HG02973 (cell line): Measurements from ENCODE around the gene ZNF438.
A peak's percentile ranks its signal among the peaks of the same experiment; 100 is the strongest.
"Not testable (repeated sequence)": the region's sequence is repeated elsewhere in the genome, so short reads cannot be mapped to it uniquely, and the experiment has no call there.

ENCODE experiments used
- ATAC-seq: cut with Tn5 transposase; IDR thresholded peaks from one replicate; pipeline ENCODE4 v1.9.1; 2021; ENCODE audit warnings: moderate library complexity; ENCODE audit not compliant: unreplicated experiment

Gene ZNF438

GRCh38 chr10:31031558-31032257 is at the start of gene ZNF438:
ZNF438 (minus strand) TSS chr10:31031865; CDS start chr10:30877034, 154,831 bp downstream.
- peak; percentile 85 for ATAC-seq

- no peak for ATAC-seq
Measured at GRCh38 chr10:31076610-31076988, 44.9 kb upstream of the ZNF438 start.

DNA sequence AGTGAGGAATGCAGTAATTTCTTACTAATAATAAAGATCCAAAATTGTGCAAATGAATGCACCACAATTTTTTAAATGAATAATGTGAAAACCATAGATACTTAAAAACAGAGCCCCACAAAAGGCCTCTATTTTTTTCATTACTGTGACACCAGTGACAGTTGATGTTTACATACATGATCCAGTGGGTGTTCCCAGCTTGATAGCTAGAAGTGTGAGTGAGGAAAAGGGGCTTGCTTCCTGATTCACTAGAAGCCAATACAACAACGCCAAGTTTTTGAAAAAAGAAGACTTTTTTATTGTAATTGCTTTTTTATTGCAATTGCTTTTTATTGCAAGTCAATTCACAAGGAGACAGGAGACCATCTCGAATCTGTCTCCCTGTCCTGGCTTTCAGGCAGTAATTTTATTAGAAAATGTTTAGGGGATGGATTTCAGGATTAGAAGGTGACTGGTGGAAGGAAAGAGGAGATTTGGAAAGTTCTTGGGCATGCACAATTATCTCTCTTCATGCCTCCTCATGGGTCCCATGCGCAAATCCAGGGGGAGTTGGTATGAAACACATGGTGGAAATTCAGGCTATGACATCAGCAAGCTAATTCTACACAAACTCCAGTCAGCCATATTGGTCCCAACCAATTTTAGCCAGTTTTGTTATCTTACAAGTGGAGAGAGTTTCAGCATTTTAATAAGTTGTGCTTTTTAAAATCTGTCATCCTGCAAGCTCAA is 44.4 kb upstream of the ZNF438 start:
- ATAC-seq = no peak

DNA sequence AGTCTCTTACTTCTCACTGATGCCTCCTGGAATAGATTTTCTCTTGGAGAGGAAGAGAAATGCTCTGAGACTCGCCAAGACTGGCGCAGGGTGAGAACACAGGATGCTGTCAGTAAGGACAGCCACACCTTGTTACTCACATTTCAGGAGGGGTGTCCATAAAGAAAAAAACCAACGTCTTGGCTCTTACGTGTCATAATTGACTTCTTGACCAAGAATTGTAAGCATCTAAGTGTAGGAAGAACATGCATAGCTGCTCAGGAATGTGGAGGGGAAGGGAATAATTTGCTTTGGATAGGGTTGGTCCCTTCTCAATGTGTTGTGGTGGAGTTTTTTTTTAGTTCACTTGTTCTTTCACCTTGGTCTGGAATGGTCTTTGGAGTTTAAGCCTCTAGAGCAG is 43.8 kb upstream of the ZNF438 start:
- no peak for ATAC-seq

DNA sequence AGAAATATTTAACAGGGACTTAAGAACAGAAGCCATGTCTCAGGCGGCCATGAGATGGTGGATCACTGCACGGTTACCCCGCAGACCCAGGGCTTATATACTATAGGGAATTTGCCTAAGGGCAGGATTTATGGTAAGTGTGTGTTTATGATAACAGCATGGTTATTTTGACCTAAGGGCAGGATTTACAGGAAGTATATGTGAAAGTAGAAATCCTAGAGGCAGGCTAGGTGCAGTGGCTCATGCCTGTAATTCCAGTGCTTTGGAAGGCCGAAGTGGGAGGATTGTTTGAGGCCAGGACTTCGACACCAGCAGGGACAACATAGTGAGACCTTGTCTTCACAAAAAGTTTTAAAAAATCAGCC is 43.0 kb upstream of the ZNF438 start:
- no peak for ATAC-seq

DNA sequence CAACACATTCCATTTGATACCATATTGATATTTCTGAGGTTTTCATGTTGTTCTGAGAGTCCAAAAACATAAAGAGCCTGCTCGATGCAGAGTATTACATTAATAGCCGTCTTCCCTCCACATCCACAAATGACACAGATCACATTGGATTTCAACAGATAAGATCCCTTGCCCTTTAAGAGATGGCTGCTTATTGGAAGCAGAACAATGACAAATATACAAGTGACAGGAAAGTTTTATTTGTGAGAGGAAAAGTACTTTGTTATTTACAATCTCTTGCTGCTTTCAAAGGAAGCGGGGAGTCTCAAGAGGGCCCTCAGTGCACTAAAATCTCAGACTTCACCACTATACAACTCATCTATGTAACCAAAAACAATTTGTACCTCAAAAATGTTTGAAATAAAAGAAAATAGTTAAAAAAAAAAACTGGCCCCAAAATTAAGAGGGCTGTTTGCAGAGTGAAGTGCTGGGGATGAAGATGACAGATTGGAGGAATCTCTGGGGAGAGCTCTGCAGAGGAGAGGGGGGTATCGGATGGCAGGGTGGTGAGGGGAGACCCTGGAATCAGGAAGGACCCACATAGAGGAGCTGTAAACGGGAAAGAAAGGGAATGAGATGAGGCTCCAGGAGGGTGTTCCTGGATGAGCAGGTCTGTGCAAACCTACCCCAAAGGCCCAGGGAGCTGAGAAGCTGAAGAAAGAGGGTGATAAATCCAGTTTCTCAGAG is 42.5 kb upstream of the ZNF438 start:
- no peak for ATAC-seq

DNA sequence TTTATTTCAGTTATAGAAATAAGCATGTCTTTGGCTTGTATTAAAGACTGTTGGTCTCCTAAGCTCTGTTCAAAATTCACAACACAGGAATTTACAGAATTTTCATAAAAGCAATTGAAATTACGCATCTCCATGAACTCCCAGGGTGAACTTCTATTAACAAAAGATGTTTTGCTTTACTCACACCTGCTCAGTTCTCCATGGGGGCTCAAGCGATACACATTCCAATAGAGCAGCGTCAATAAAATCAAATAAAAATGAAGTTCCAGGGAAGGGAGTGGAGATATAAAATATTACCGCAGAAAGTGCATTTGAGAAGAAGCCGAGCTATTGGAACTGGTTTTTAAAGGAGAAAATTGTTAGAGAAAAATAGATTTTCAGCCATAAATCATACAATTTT is 41.5 kb upstream of the ZNF438 start:
- no peak for ATAC-seq

DNA sequence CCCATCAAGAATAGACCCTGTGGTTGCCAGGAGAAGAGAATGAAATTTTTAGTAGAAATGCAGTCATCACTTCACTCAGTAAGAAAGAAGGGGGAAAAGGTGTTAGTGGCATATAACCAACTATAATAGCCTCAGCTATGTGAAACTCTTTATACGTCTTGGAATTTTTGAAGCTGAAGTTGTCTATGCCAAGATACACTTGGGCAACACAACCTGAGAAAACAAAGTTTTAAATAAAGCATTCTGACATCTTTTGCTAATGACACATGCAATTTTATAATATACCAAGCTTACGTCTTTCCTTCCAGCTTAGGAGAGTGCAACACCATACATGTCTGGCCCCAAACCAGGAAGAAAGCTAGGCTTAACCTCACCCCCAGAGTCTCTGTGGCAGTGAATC is 40.8 kb upstream of the ZNF438 start:
- no peak for ATAC-seq

DNA sequence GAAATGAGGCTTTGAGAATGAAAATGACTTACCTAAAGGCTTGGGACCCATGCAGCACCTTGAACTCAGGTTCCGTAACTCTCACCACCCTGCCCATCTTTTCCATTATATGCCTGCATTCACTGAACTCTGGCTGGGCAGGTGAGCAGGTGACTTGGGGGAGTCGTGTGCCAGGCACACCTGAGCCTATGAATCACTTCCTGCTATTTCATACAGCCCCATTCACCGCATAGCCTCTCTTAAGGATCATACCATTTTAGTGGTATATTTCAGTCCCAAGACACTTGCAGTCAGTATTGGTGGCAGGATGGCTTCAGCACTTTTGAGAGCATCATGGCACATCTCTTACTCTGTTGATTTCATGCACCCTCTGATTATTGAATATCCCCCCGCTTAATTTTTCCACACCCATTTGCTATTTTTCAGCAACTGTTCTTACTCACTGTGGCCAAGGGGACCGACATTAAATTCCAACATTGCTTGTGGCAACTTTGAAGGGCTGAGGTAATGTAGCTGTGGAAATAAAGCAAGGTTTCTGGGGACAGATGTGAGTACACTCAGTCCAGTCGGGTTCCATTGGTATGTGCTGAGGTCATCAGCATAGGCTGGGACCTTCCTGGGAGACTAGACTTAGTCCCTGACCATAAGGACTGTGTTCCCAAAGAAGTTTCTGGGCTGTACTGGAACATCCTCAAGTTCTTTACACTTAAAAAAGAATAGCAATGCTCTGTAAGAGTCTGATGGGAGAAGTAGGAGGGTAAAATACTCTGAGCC is 39.8 kb upstream of the ZNF438 start:
- no peak for ATAC-seq

- ATAC-seq = no peak
Measured at GRCh38 chr10:31070691-31071090, 39.0 kb upstream of the ZNF438 start.

DNA sequence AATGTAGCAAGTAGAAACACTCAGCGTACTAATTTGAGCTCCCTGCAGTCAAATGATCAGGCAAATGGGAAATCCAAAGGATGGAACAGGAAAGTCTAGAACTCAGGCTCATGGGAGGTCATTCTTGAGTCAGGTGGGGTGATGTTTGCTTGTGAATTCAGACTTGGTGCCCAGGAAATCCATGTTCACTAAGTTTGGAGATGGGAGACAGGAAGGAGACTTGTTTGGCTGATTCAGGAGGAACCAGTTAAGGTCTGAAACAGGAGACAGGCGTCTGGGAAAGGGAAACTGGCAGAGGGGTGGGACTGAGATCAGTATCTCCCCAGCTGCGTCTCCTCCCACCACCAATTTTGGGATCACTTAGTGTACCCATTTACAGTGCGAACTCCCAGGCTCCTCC is 38.4 kb upstream of the ZNF438 start:
- ATAC-seq = no peak

DNA sequence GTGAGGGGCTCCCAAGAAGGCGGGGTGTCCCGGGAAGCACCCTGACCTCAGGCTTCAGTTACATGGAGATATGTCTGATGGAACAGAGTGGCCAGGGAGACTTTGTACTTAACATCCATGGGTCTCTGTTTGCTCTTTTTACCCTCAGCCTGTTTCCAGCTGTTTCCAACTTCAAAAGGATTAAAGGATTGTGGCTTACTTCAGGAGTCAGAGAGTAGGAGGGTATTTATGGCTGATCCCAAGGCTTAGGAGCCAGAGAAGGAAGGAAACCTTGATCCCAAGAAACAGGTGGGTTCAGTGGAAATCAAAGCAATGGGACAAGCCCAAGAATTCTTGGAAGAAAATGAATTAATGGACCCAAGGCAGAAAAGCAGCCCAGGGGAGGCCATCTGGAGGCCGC is 37.7 kb upstream of the ZNF438 start:
- no peak for ATAC-seq

- no peak for ATAC-seq
Measured at GRCh38 chr10:31064348-31064747, 32.7 kb upstream of the ZNF438 start.

GRCh38 chr10:31063841-31064240 is 32.2 kb upstream of the ZNF438 start:
- no peak for ATAC-seq

GRCh38 chr10:31062856-31063255 is 31.2 kb upstream of the ZNF438 start:
- ATAC-seq = no peak

DNA sequence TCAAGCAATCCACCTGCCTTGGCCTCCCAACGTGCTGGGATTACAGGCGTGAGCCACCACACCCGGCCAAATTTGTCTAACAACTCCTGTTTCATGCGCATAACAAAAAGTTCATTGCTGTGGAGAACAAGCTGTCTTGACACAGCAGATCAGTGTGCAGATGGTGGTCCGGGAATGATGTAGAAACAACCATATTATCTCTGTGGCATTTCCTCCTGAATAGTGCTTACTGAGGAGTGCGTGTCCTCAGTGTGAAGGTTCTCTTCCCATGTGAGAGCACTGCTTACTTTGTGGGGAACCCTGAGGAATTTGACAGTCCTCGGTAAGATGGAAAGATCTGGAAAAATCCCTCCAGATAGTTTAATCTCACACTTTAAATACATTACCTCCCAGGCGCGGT is 30.3 kb upstream of the ZNF438 start:
- ATAC-seq = no peak

DNA sequence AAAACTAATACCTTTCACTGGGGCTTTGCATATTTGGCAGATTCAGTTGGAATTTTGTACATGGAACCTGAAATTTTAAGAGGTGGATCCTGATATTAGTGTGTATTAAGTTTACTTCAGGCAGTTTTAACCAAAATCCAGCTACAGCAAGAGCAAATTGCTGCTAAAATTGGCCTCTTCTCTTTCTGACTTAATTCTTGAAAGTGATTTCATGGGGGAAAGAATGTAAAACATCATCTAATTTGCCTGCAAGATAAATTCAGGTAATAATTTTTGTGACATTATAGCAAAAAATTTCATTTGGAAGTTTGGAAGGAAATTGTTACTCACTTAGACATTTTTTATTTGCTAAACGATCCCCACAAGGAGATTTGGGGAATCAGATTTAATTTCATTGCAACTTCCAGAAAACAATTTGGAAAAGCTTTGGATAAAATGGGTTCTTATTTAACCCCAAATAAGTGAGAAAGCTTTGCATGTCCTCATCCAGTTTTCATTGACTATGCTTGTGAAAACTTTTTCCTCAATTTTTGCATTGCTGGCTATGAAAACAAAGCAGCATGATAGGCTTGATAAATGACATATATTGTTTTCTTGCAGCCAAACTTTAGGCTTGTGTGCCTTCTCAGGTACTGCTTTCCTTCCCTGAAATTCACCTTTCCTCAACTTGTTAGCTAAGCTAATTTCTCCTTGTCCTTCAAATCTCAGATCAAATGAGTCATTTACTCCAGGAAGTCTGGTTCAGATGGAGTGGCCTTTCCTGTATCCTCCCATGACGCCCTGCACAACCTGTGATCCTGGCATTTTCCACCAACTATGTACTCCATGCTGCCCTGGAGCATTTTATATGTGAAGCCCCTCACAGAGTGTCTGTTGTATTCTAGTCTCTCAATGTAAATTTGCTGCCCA is 27.4 kb upstream of the ZNF438 start:
- ATAC-seq = no peak

GRCh38 chr10:31056678-31057077 is 25.0 kb upstream of the ZNF438 start:
- not testable (repeated sequence) for ATAC-seq

GRCh38 chr10:31055573-31056251 is 24.0 kb upstream of the ZNF438 start:
- no peak for ATAC-seq

- no peak for ATAC-seq
Measured at GRCh38 chr10:31051703-31052102, 20.0 kb upstream of the ZNF438 start.
